ENCODE measurements around the gene HIGD2B. TPM values are rescaled to one million over a fixed set of nuclear protein-coding genes. Genes with fewer than 3 reads are reported as not detected.
A peak's percentile ranks its signal among the peaks of the same experiment; 100 is the strongest.
"Not testable (repeated sequence)": the region's sequence is repeated elsewhere in the genome, so short reads cannot be mapped to it uniquely, and the experiment has no call there.

HIGD2B gene
- total RNA-seq, 1 experiment from 2014 or later = 0.11 TPM

GRCh38 chr15:72725446-72725845, 39.5 kb upstream of the HIGD2B start:
- H2AFZ ChIP-seq (ENCODE audit: low read length) = no peak overlapping the region
- TF ChIP-seq CTCF (conservative IDR thresholded peaks at IDR 0.05; ENCODE audit: low read depth, low read length) = no peak
- TF ChIP-seq EZH2 (IDR thresholded peaks at IDR 0.05; ENCODE audit: low read length, unreplicated experiment) = no peak
- no peak for TF ChIP-seq EZH2phosphoT487 (IDR thresholded peaks at IDR 0.05; ENCODE audit: borderline replicate concordance, low read length)
- no peak overlapping the region for H3K4me3 ChIP-seq (ENCODE audit: low read length)
- H3K9me3 ChIP-seq (ENCODE audit: low read length) = no peaks in the 10 kb centered on the region
- no peaks in the 10 kb centered on the region for H3K36me3 ChIP-seq (ENCODE audit: low read depth, low read length)
- H3K9me2 ChIP-seq (replicated peaks; ENCODE audit: low read length) = no peaks in the 10 kb centered on the region
- no peaks in the 10 kb centered on the region for H3K79me2 ChIP-seq (ENCODE audit: low read length)
- intact Hi-C loops (cut with micrococcal nuclease) = no loop called here
- H3K27me3 ChIP-seq (ENCODE audit: low read length) = no peaks in the 10 kb centered on the region
- H3F3A ChIP-seq (ENCODE audit: low read length, unreplicated experiment) = no peaks in the 10 kb centered on the region
- H3K27ac ChIP-seq (ENCODE audit: low read length) = no peak overlapping the region
- no peaks in the 10 kb centered on the region for H4K20me1 ChIP-seq (ENCODE audit: low read length)
- no TSS peak for BruUV-seq (replicated peaks)
- ATAC-seq = no peak
- ChIA-PET POLR2A (ENCODE audit: unreplicated experiment) (no interaction called here), CTCF (no interaction called here)
- H3K4me1 ChIP-seq (ENCODE audit: insufficient read depth, low read length) = no peaks in the 10 kb centered on the region
- no peak for DNase-seq
- no peak overlapping the region for H3K9ac ChIP-seq (ENCODE audit: low read length)
- H3K4me2 ChIP-seq (ENCODE audit: low read length) = no peak overlapping the region

GRCh38 chr15:72724028-72724427, 38.0 kb upstream of the HIGD2B start:
- Histone ChIP-seq H2AFZ (ENCODE audit: low read length) (no peak overlapping the region), H3K4me1 (ENCODE audit: insufficient read depth, low read length) (no peaks in the 10 kb centered on the region), H3K9me3 (ENCODE audit: low read length) (no peaks in the 10 kb centered on the region), H3K4me3 (ENCODE audit: low read length) (no peak overlapping the region), H3K9me2 (replicated peaks; ENCODE audit: low read length) (no peaks in the 10 kb centered on the region), H4K20me1 (ENCODE audit: low read length) (no peaks in the 10 kb centered on the region), H3F3A (ENCODE audit: low read length, unreplicated experiment) (no peaks in the 10 kb centered on the region), H3K79me2 (ENCODE audit: low read length) (no peaks in the 10 kb centered on the region), H3K27me3 (ENCODE audit: low read length) (no peaks in the 10 kb centered on the region), H3K36me3 (ENCODE audit: low read depth, low read length) (no peaks in the 10 kb centered on the region), H3K4me2 (ENCODE audit: low read length) (no peak overlapping the region), H3K9ac (ENCODE audit: low read length) (no peak overlapping the region), H3K27ac (ENCODE audit: low read length) (0 out of 2 replicates have a peak overlapping the region, but pooled peaks have one; percentile 5)
- ChIA-PET CTCF (no interaction called here), POLR2A (ENCODE audit: unreplicated experiment) (no interaction called here)
- no peak for TF ChIP-seq EZH2phosphoT487 (IDR thresholded peaks at IDR 0.05; ENCODE audit: borderline replicate concordance, low read length)
- TF ChIP-seq CTCF (conservative IDR thresholded peaks at IDR 0.05; ENCODE audit: low read depth, low read length) = no peak
- TF ChIP-seq EZH2 (IDR thresholded peaks at IDR 0.05; ENCODE audit: low read length, unreplicated experiment) = no peak
- BruUV-seq (replicated peaks) = no TSS peak
- intact Hi-C loops (cut with micrococcal nuclease) = no loop called here
- DNase-seq (no peak), ATAC-seq (peak; percentile 77)

- intact Hi-C loops (cut with micrococcal nuclease) = loop anchor here (1.0 kb wide), 1 partner anchor 49 kb away; no protein-coding TSS in a partner anchor
- Histone ChIP-seq H3K9me2 (replicated peaks; ENCODE audit: low read length) (no peaks in the 10 kb centered on the region), H3F3A (ENCODE audit: low read length, unreplicated experiment) (no peaks in the 10 kb centered on the region), H3K27ac (ENCODE audit: low read length) (no peak overlapping the region), H3K27me3 (ENCODE audit: low read length) (no peaks in the 10 kb centered on the region), H2AFZ (ENCODE audit: low read length) (no peak overlapping the region), H3K4me1 (ENCODE audit: insufficient read depth, low read length) (no peaks in the 10 kb centered on the region), H3K9me3 (ENCODE audit: low read length) (no peaks in the 10 kb centered on the region), H3K9ac (ENCODE audit: low read length) (no peak overlapping the region), H3K4me3 (ENCODE audit: low read length) (no peak overlapping the region), H4K20me1 (ENCODE audit: low read length) (no peaks in the 10 kb centered on the region), H3K79me2 (ENCODE audit: low read length) (no peaks in the 10 kb centered on the region), H3K36me3 (ENCODE audit: low read depth, low read length) (no peaks in the 10 kb centered on the region), H3K4me2 (ENCODE audit: low read length) (no peak overlapping the region)
- peak; percentile 86 for TF ChIP-seq CTCF (conservative IDR thresholded peaks at IDR 0.05; ENCODE audit: low read depth, low read length)
- TF ChIP-seq EZH2phosphoT487 (IDR thresholded peaks at IDR 0.05; ENCODE audit: borderline replicate concordance, low read length) = no peak
- ATAC-seq = peak; percentile 58
- DNase-seq = peak; percentile 72
- POLR2A ChIA-PET (ENCODE audit: unreplicated experiment) = interaction anchor here (0.6 kb wide), 1 partner anchor 50 kb away, joined by 4 read pairs; no protein-coding TSS in a partner anchor
- no TSS peak for BruUV-seq (replicated peaks)
- CTCF ChIA-PET = interaction anchor here (0.6 to 1.0 kb wide), 5 partner anchors 11 to 519 kb away, joined by 3 to 6 read pairs (median 3); no protein-coding TSS in a partner anchor
Observed at GRCh38 chr15:72722071-72722696, 36.2 kb upstream of the HIGD2B start.

GRCh38 chr15:72708551-72709303, 22.7 kb upstream of the HIGD2B start:
- H3K9ac ChIP-seq (ENCODE audit: low read length); POLR2A ChIA-PET (ENCODE audit: unreplicated experiment); H2AFZ ChIP-seq (ENCODE audit: low read length); BruUV-seq (replicated peaks); H4K20me1 ChIP-seq (ENCODE audit: low read length); H3K4me1 ChIP-seq (ENCODE audit: insufficient read depth, low read length); H3K9me2 ChIP-seq (replicated peaks; ENCODE audit: low read length); CTCF ChIA-PET; ATAC-seq; H3K4me2 ChIP-seq (ENCODE audit: low read length); H3K27me3 ChIP-seq (ENCODE audit: low read length); intact Hi-C loops (cut with micrococcal nuclease); H3F3A ChIP-seq (ENCODE audit: low read length, unreplicated experiment); H3K9me3 ChIP-seq (ENCODE audit: low read length); H3K36me3 ChIP-seq (ENCODE audit: low read depth, low read length); DNase-seq; H3K79me2 ChIP-seq (ENCODE audit: low read length); H3K4me3 ChIP-seq (ENCODE audit: low read length); H3K27ac ChIP-seq (ENCODE audit: low read length): not testable (repeated sequence)
